AML-193 (cell line): ENCODE data around the gene CD6.
"Not testable (repeated sequence)": the region's sequence is repeated elsewhere in the genome, so short reads cannot be mapped to it uniquely, and the experiment has no call there.

Source experiments
- DNase-seq, 2 experiments: peaks; one replicate each; lab custom pipeline; 2025; lab: John Stamatoyannopoulos, UW

The CD6 gene

GRCh38 chr11:60951904-60952741, 19.4 kb upstream of the CD6 start, which contains the start of gene SLC15A3:
SLC15A3 (minus strand) TSS chr11:60952176; CDS start chr11:60951551, 625 bp downstream.
- peak; percentile 79 for DNase-seq

DNA sequence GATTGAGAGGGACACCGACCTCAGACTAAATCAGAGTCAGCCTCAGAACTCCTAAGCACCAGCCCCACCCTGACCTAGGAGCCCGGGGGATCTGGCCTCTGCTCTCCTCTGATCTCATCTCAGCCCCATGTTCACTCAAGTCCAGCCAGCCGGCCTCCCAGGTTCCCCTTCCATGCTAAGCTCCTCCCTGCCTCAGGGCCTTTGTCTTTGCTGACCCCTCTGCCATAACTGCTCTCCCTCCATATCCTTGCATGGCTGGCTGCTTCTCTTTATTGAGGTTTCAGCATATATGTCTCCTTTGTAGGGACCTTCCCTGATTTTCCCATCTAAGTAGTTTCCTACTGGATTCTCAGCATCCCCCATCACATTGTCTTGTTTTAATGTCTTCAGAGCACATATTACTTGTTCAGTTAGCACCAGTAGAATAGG, 18.7 kb upstream of the CD6 start:
- no peak for DNase-seq

- DNase-seq = no peak
Observed at GRCh38 chr11:60953781-60954180, 17.7 kb upstream of the CD6 start.

GRCh38 chr11:60954421-60954820, 17.1 kb upstream of the CD6 start:
- DNase-seq = peak; percentile 36 to 39

DNA sequence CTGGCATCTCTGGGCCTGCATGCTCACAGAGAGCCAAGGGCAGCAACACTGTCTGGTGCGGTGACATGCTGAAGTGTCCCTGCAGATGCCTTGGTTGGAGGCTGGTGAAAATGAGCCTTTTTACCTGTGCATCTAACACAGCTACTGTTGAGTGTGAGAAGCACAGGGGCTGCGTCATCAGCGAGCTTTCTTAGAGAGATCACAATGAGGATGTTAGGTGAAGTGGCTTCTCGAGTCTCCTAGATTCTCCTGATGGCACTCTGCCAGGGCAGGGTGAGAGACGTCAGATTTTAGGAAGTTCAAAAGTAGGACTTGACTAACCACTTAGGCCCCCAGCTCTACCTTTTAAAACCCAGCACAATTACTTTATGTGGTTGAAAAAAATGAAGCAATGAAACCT, 15.9 kb upstream of the CD6 start:
- no peak for DNase-seq

DNA sequence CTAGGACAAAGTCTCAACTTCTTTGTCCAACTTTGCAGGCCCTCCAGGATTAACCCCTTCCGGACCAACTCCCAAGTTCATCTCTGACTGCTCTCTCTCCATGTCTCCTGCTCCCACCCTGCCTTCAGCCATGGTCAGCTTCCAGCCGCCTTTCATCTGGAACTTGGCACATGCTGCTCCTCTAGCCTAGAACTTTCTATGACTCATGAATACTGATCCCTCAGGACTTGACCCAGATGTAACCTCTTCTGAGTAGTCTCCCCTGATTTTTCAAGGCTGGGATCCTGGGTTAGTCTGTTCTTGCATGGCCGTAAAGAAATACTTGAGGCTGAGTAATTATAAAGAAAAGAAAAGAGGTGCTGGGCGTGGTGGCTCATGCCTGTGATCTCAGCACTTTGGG, 14.3 kb upstream of the CD6 start:
- no peak for DNase-seq

DNA sequence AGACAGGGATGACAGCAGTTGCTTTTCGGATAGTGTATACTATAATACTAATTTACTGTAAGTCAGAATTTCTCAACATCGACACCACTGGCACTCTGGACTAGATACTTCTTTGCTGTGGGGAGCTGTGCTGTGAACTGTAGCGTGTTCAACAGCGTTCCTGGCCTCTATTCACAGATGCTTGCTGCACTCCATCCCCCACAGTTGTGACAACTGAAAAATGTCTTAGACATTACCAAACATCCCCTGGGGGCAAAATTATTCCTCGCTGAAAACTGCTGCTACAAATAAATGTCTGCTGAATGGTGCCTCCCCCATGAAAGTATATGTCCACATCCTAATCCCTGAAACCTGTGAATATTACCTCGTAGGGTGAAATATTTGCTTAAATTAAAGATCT, 12.0 kb upstream of the CD6 start:
- DNase-seq = no peak

GRCh38 chr11:60960405-60960804, 11.1 kb upstream of the CD6 start:
- DNase-seq = no peak

- no peak for DNase-seq
Observed at GRCh38 chr11:60964801-60965200, 6.7 kb upstream of the CD6 start.

DNA sequence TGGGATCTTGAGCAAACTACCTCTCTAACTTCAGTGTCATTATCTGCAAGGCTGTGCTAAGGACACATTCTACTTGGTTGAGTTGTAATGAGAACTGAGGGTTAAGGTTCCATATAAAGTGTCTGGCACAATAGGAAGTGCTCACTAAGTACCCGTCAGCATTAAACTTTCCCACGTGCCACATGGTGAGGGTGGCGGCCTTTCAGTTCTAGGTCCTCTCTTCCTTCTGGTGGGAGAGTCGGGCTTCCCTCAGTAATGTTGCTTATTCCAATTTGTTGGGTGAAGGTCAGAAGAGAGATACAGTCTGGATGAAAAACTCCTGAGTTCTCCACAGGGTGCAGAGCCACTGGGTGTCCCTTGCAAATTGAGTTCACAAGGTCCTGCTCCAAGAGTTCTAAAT, 4.6 kb upstream of the CD6 start:
- DNase-seq = no peak

- DNase-seq = no peak
Observed at GRCh38 chr11:60968223-60968622, 3.3 kb upstream of the CD6 start.

- DNase-seq = peak; percentile 25 to 43
Observed at GRCh38 chr11:60970369-60970774, 1.1 kb upstream of the CD6 start.

DNA sequence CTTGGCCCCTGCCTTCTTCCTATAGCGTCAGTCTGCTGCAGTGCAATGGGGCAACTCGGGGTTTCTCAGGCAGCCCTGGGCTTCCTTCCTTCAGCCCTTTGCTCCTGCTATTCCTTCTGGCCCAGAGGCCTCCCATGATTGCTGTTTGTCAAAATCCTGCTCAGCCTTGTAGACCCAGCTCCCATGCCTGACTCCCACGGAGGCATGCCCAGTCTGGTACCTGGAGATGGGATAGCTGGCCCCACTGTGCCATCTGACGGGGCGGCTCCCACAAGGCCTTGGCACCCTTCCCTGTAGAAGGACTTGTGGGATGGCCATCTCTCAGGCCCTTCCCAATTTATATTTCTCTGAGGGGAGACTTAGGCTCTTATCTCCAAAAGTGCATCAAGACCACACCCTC, 590 bp upstream of the CD6 start:
- DNase-seq = no peak

DNA sequence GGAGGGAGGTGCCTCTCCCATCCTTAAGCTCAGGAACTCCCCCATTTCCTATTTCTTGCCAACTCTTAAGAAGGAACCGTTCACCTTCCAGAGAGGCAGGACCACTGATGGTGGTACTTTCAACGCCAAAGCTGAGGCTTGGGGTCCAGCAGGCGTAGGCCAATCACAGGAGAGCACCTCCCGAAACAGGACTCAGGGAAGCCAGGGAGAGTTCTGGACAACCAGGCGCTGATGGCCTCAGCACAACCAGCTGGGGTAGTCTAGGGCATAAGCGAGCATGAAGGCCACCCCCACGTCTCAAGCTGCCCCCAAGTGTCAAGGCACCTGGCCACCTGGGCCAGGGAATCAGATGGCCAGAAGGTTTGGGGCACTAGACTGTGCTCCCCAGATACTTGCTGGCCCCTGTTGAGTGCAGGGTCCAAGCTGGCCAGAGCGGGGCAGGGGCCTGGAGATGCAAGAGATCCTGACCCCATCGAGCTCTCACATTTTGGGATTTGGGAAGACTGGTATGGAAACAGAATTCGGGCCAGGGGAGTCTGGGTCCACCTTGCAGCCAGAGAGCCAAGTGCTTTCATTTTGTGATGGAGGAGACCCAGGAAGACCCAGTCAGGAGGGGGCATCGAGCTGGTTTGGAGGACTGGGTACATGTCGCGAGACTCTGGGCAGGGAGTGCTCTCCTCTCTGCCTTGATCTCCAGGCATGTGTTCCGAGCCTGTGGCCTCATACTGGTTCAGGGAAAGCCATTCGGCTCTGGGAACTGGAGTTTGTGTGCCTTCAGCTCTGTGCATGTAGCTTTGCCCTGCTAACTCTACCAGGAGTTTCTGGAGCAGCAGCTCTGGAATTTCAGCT, 926 bp downstream of the CD6 start:
- no peak for DNase-seq

- DNase-seq = no peak
Observed at GRCh38 chr11:60973699-60974098, 2.2 kb downstream of the CD6 start.

- DNase-seq = not testable (repeated sequence)
Observed at GRCh38 chr11:60974316-60974715, 2.8 kb downstream of the CD6 start.

GRCh38 chr11:60974726-60975125, 3.2 kb downstream of the CD6 start:
- no peak for DNase-seq

DNA sequence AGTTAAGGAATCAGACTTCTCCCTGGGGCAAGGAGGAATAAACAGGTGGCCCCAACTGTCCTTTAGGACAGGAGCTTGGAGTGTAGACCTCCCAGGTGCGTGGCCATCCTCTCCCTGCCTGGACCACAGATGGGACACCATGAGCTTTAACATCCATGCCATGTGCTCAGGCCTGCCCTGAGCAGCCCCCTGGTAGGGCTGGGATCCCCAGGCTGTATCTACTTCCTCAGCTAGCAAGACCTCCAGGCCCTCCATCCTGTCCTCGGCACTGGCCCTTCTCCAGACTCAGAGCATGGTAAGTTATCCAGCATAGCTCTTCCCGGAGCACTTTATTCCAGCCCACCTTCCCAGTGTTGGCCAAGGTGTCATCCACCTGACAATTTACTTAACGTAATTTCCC, 5.7 kb downstream of the CD6 start:
- DNase-seq = no peak

GRCh38 chr11:60977836-60978235, 6.4 kb downstream of the CD6 start:
- DNase-seq = no peak

- no peak for DNase-seq
Observed at GRCh38 chr11:60978546-60979380, 7.3 kb downstream of the CD6 start.

- DNase-seq = no peak
Observed at GRCh38 chr11:60981515-60981914, 10.0 kb downstream of the CD6 start.

GRCh38 chr11:60982184-60982583, 10.7 kb downstream of the CD6 start:
- DNase-seq = no peak
